Measurements from ENCODE around the gene ARL4A.
A peak's percentile ranks its signal among the peaks of the same experiment; 100 is the strongest.
"Not testable (repeated sequence)": the region's sequence is repeated elsewhere in the genome, so short reads cannot be mapped to it uniquely, and the experiment has no call there.

ARL4A gene

DNA sequence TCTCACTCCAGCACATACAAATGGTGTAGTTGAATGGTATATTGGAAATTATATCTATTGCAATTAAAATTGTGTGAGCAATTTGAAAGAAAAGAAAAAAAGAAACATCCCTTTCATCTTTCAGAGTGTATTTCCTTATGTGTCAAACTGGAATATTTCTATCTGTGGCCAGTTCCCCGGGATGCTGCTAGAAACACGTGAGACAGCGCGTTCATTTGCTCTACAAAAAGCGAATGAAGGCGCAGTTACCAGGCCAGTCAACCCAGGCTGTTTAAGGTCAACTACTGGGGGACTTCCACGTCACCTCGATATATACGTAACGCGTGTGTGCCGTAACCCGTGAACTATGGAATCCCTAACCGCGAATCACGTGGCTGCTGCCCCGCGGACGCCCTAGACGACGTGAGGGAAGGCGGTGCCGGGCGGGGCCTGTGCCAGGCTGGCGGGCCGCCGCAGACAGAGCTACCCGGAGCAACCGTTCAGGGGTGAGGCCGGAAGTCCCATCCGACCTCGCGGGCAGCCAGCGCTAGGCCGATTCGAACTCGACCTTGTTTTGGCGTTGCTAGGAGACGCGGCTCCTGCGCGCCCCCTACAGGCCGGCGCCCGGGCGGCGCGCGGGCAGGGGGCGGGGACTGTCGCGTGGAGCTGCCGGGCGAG is 1.1 kb upstream of the ARL4A start:
- peaks cover 4% of the 10 kb centered on the region for H3K4me1 ChIP-seq (ENCODE audit: control insufficient read depth, insufficient read depth, low read length, poor library complexity, severe bottlenecking)
- H3K27ac ChIP-seq (ENCODE audit: insufficient read depth, low read length, poor library complexity, severe bottlenecking): peak overlapping the region; percentile 95
- DNase-seq: peak; percentile 98 to 99 (median 98)
- H3K4me3 ChIP-seq (ENCODE audit: insufficient read depth, low read depth, low read length, poor library complexity, severe bottlenecking): peak overlapping the region; percentile 84
- no peaks in the 10 kb centered on the region for H3K9me3 ChIP-seq (ENCODE audit: control insufficient read depth, low read length)
- H3K27me3 ChIP-seq (replicated peaks; ENCODE audit: control insufficient read depth, insufficient read depth, low read length, poor library complexity, severe bottlenecking): no peaks in the 10 kb centered on the region
- no peaks in the 10 kb centered on the region for H3K36me3 ChIP-seq (ENCODE audit: control insufficient read depth, insufficient read depth, low read length)

DNA sequence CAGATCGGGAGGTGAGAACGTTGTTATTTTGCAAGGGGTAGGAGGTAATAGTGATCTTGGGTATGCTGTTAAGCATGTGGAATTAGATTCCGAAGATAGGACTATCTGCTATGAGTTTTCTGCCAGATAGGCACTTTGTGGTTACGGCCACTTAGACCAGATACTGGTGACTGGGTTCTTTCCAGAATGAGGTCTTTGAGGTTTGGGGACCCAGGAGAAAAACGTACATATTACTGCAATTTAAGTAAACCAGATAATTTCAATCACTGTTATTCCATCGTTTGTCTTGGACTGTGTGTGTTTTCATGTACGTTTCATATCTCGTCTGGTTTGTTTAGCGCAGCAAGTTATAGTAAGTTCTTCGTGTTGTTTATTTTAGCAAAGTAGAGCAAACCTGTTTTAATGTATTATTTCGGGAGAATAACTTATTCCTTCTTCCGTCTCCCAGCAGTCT is 312 bp downstream of the ARL4A start:
- peak overlapping the region; percentile 95 for H3K27ac ChIP-seq (ENCODE audit: insufficient read depth, low read length, poor library complexity, severe bottlenecking)
- peak overlapping the region; percentile 84 for H3K4me3 ChIP-seq (ENCODE audit: insufficient read depth, low read depth, low read length, poor library complexity, severe bottlenecking)
- DNase-seq: no peak
- H3K4me1 ChIP-seq (ENCODE audit: control insufficient read depth, insufficient read depth, low read length, poor library complexity, severe bottlenecking): peaks cover 4% of the 10 kb centered on the region
- no peaks in the 10 kb centered on the region for H3K9me3 ChIP-seq (ENCODE audit: control insufficient read depth, low read length)
- H3K27me3 ChIP-seq (replicated peaks; ENCODE audit: control insufficient read depth, insufficient read depth, low read length, poor library complexity, severe bottlenecking): no peaks in the 10 kb centered on the region
- no peaks in the 10 kb centered on the region for H3K36me3 ChIP-seq (ENCODE audit: control insufficient read depth, insufficient read depth, low read length)

DNA sequence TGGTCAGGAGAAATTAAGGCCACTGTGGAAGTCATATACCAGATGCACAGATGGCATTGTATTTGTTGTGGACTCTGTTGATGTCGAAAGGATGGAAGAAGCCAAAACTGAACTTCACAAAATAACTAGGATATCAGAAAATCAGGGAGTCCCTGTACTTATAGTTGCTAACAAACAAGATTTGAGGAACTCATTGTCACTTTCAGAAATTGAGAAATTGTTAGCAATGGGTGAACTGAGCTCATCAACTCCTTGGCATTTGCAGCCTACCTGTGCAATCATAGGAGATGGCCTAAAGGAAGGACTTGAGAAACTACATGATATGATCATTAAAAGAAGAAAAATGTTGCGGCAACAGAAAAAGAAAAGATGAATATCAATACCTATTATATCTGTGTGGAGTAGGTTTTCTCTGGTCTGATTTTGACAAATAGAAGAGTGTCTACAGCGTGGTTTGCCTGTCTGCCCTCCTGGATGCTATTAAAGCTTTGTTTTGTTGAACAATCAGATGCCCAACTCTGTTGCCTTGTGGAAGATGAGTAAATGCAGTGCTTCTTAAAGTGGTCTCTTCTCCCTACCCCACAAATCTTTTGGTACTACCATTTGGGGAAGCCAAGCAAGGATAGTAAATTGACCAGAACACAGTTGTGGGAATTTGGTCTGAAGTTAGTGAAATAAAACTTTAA is 1.2 kb downstream of the ARL4A start:
- not testable (repeated sequence) for H3K4me1 ChIP-seq (ENCODE audit: control insufficient read depth, insufficient read depth, low read length, poor library complexity, severe bottlenecking); H3K27ac ChIP-seq (ENCODE audit: insufficient read depth, low read length, poor library complexity, severe bottlenecking); H3K27me3 ChIP-seq (replicated peaks; ENCODE audit: control insufficient read depth, insufficient read depth, low read length, poor library complexity, severe bottlenecking); H3K4me3 ChIP-seq (ENCODE audit: insufficient read depth, low read depth, low read length, poor library complexity, severe bottlenecking); DNase-seq; H3K9me3 ChIP-seq (ENCODE audit: control insufficient read depth, low read length); H3K36me3 ChIP-seq (ENCODE audit: control insufficient read depth, insufficient read depth, low read length)

DNA sequence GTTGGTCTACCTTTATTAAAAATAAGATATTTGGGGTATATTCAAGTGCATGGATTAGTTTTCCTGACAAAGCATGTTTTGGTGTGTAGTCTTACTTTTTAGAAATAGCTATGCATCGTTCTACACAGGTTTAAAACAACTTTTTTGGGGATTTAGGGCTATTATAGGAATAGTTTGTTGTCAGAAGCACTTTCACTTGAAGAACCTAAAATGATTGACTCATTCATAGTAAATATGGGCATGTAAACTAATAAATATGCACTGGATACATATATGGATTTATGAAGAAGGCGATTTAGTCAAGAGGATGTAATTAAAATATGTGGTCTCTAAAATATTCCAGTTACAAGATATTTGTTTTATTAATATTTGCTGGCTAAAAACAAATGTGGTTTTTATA is 2.0 kb downstream of the ARL4A start:
- peaks cover 4% of the 10 kb centered on the region for H3K4me1 ChIP-seq (ENCODE audit: control insufficient read depth, insufficient read depth, low read length, poor library complexity, severe bottlenecking)
- no peak overlapping the region for H3K27ac ChIP-seq (ENCODE audit: insufficient read depth, low read length, poor library complexity, severe bottlenecking)
- H3K9me3 ChIP-seq (ENCODE audit: control insufficient read depth, low read length): no peaks in the 10 kb centered on the region
- no peak overlapping the region for H3K4me3 ChIP-seq (ENCODE audit: insufficient read depth, low read depth, low read length, poor library complexity, severe bottlenecking)
- no peaks in the 10 kb centered on the region for H3K27me3 ChIP-seq (replicated peaks; ENCODE audit: control insufficient read depth, insufficient read depth, low read length, poor library complexity, severe bottlenecking)
- H3K36me3 ChIP-seq (ENCODE audit: control insufficient read depth, insufficient read depth, low read length): no peaks in the 10 kb centered on the region
- DNase-seq: no peak

DNA sequence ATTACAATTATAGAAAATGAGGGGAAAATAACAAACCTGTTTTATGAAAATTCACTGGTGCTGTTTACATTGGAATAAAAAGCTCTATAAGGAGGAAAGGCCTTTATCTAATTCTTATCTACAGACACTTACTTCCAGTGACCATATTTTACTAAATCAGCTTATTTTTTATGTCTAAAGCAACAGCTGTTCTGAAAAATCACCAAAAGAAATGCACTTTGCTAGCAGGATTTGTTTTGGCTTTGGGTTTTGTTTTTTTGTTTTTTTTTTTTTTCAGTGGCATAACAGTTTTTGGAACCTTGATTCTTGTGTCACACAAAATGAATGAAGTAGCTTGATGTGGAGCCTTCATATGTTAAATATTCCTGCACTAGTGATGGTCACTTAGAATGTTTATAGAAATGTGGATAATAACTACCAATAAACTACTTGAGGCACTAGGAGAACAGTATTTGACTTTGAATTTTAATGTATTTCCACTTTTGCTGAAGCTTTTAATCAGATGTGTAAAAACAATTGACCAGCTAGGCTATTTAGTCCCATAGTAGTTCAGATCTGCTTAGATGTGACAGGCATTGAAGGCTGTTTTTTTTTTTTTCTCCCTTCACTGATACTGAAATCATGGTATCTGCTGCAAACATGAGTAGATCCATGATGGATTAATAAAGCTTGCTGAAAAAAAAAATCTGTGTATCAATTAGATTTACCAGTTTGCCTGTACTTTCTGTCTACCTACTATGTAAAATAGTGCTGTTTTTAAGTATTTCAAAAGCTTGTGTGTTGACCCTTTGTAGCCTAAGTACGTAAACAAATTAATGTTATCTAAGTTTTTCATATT is 2.8 kb downstream of the ARL4A start:
- Histone ChIP-seq H3K27me3 (replicated peaks; ENCODE audit: control insufficient read depth, insufficient read depth, low read length, poor library complexity, severe bottlenecking) (no peaks in the 10 kb centered on the region), H3K9me3 (ENCODE audit: control insufficient read depth, low read length) (no peaks in the 10 kb centered on the region), H3K36me3 (ENCODE audit: control insufficient read depth, insufficient read depth, low read length) (no peaks in the 10 kb centered on the region), H3K4me1 (ENCODE audit: control insufficient read depth, insufficient read depth, low read length, poor library complexity, severe bottlenecking) (peaks cover 4% of the 10 kb centered on the region), H3K4me3 (ENCODE audit: insufficient read depth, low read depth, low read length, poor library complexity, severe bottlenecking) (no peak overlapping the region), H3K27ac (ENCODE audit: insufficient read depth, low read length, poor library complexity, severe bottlenecking) (no peak overlapping the region)
- DNase-seq: no peak

DNA sequence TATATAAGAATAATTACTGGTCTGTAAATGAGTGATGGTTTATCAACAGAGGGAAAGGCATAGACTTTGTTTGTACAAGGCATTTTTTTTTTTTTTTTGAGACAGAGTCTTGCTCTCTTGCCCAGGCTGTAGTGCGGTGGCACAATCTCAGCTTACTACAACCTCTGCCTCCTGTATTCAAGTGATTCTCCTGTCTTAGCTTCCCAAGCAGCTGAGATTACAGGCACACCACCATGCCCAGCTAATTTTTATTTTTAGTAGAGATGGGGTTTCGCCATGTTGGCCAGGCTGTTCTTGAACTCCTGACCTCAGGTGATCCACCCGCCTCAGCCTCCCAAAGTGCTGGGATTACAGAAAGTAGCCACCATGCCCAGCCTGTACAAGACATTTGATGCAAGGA is 4.0 kb downstream of the ARL4A start:
- not testable (repeated sequence) for H3K27me3 ChIP-seq (replicated peaks; ENCODE audit: control insufficient read depth, insufficient read depth, low read length, poor library complexity, severe bottlenecking); H3K4me1 ChIP-seq (ENCODE audit: control insufficient read depth, insufficient read depth, low read length, poor library complexity, severe bottlenecking); H3K4me3 ChIP-seq (ENCODE audit: insufficient read depth, low read depth, low read length, poor library complexity, severe bottlenecking); DNase-seq; H3K36me3 ChIP-seq (ENCODE audit: control insufficient read depth, insufficient read depth, low read length); H3K9me3 ChIP-seq (ENCODE audit: control insufficient read depth, low read length); H3K27ac ChIP-seq (ENCODE audit: insufficient read depth, low read length, poor library complexity, severe bottlenecking)

DNA sequence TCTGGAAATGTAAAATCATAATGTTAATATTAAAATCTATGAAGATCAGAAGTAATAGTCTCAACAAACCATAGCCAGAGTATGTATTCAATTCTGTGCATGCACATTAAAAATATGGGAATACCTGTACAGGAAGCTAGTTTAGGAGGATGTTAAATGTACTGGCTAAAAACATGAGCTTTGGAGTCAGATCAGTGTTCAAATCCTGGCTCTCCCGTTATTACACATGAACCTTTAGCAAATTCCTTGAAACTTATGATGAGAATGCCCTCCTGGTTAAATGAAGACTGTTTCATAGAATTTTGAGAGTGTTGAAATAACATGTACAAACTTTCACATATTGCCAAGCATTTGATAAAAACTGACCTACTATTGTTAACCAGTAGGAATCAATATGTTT is 4.6 kb downstream of the ARL4A start:
- Histone ChIP-seq H3K27me3 (replicated peaks; ENCODE audit: control insufficient read depth, insufficient read depth, low read length, poor library complexity, severe bottlenecking) (no peaks in the 10 kb centered on the region), H3K4me1 (ENCODE audit: control insufficient read depth, insufficient read depth, low read length, poor library complexity, severe bottlenecking) (peaks cover 4% of the 10 kb centered on the region), H3K9me3 (ENCODE audit: control insufficient read depth, low read length) (no peaks in the 10 kb centered on the region), H3K36me3 (ENCODE audit: control insufficient read depth, insufficient read depth, low read length) (no peaks in the 10 kb centered on the region), H3K4me3 (ENCODE audit: insufficient read depth, low read depth, low read length, poor library complexity, severe bottlenecking) (no peak overlapping the region), H3K27ac (ENCODE audit: insufficient read depth, low read length, poor library complexity, severe bottlenecking) (no peak overlapping the region)
- DNase-seq: no peak

DNA sequence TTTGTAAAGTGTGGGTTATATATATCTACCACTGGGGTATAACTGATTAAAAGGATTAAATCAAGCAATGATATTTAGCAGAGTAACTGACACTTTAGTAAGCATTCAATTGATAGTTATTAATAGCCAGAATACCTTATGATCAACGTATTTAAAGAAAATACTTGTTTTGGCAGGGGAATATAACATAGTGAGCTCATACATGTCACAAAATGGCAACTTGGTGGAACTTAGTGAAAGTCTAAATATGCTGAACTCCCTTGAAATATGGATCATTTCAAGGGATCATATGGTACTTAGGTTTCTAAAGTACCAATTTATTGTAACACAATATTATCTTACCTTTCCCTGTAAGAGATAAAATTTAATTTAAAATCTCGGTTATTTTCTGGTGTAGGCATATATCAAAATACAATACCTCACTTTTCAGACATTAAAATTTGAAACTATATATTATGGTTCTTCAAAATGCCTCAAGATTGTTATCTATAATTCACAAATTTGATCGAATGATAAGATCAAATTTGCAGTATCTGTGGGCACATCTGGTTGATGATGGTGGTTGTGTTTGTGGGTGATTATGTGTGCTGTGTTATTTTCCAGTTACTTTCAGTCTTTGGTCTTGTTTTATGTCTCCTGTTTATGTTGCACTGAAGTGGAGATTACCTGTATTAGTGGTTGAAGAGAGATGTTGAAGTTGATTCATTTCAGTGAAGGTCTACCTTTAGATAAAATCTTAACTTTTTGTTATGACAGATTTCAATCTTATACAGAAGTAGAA is 5.2 kb downstream of the ARL4A start:
- no peak for DNase-seq
- Histone ChIP-seq H3K27ac (ENCODE audit: insufficient read depth, low read length, poor library complexity, severe bottlenecking) (no peak overlapping the region), H3K36me3 (ENCODE audit: control insufficient read depth, insufficient read depth, low read length) (no peaks in the 10 kb centered on the region), H3K4me3 (ENCODE audit: insufficient read depth, low read depth, low read length, poor library complexity, severe bottlenecking) (no peak overlapping the region), H3K9me3 (ENCODE audit: control insufficient read depth, low read length) (no peaks in the 10 kb centered on the region), H3K27me3 (replicated peaks; ENCODE audit: control insufficient read depth, insufficient read depth, low read length, poor library complexity, severe bottlenecking) (no peaks in the 10 kb centered on the region), H3K4me1 (ENCODE audit: control insufficient read depth, insufficient read depth, low read length, poor library complexity, severe bottlenecking) (peaks cover 4% of the 10 kb centered on the region)

DNA sequence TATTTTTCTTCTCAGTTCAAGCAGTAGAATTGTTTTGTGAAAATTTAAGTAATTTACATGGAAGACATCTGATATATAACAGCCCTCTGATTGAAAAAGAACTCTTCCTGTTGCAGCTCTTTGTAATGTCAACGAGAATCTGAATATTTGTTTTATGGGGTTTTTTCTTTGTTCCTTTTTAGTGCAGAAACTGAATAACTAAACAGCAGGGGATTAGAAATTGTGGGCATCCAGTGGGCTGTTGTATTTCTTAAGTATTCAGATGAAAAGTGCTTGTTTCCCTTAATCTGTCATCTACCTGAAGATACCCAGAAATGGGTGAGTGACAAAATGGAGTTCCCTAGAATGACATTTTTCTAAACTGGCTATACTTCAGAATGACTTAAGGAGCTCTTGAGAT is 7.4 kb downstream of the ARL4A start:
- DNase-seq: no peak
- H3K9me3 ChIP-seq (ENCODE audit: control insufficient read depth, low read length): no peaks in the 10 kb centered on the region
- H3K4me3 ChIP-seq (ENCODE audit: insufficient read depth, low read depth, low read length, poor library complexity, severe bottlenecking): no peak overlapping the region
- H3K27ac ChIP-seq (ENCODE audit: insufficient read depth, low read length, poor library complexity, severe bottlenecking): no peak overlapping the region
- H3K36me3 ChIP-seq (ENCODE audit: control insufficient read depth, insufficient read depth, low read length): no peaks in the 10 kb centered on the region
- no peaks in the 10 kb centered on the region for H3K4me1 ChIP-seq (ENCODE audit: control insufficient read depth, insufficient read depth, low read length, poor library complexity, severe bottlenecking)
- no peaks in the 10 kb centered on the region for H3K27me3 ChIP-seq (replicated peaks; ENCODE audit: control insufficient read depth, insufficient read depth, low read length, poor library complexity, severe bottlenecking)
